ENCODE data around the gene UNG.
A peak's percentile ranks its signal among the peaks of the same experiment; 100 is the strongest.

Gene UNG

GRCh38 chr12:109156036-109156435, 58.6 kb downstream of the UNG start:
- no peak for DNase-seq

GRCh38 chr12:109156586-109156985, 59.2 kb downstream of the UNG start:
- no peak for DNase-seq

DNA sequence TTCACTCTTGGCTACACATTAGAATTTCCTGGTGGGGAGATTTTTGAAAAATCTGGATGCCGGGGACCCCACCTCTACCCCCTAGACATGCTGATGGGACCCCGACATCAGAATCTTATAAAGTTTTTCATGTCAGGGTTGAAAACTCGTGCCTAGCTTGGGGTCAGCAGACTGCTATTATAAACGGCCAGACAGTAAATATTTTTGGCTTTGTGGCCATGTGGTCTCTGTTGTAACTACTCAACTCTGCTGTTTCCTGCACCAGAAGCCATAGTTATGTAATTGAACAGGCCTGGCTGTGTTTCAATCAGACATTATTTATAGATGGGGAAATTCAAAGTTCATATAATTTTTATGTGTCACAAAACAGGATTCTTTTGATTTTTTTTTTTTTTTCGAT, 60.6 kb downstream of the UNG start:
- DNase-seq, result peak in 1 of 4 experiments; percentile 58

GRCh38 chr12:109160433-109160832, 63.0 kb downstream of the UNG start:
- no peak for DNase-seq

Data from suppressor macrophage (primary cell).